ENCODE measurements around the gene HDAC9. TPM values are rescaled to one million over a fixed set of nuclear protein-coding genes. Genes with fewer than 3 reads are reported as not detected.

The HDAC9 gene
- total RNA-seq, 4 donors from 2014 or later, result 54.8 to 96.2 (median 87.2) TPM

DNA sequence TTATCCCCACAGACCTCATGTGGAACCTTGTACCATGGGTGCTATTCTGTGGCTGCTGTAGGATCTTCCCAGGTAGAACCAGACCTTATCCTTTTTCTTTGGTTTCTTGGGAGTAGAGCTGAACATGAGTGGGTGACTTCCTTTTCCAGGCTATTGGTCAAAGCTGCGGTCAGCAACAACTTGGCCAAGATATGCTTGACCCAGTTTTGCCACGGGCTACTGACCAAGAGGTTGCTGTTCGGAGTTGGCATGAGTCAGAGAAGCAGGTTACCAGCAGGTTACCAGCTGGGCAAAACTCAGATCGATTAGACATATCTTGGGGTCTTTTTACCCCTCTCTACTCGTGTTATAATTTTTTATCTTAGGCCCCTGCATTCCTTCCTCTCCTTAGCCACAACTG lies 36.7 kb upstream of the HDAC9 start:
- H3K27ac ChIP-seq, result no peak overlapping the region
- TF ChIP-seq CTCF (IDR thresholded peaks at IDR 0.05) (no peak), POLR2A (IDR thresholded peaks at IDR 0.05) (no peak)
- DNase-seq, result no peak
- no peaks in the 10 kb centered on the region for H3K9me3 ChIP-seq
- H3K36me3 ChIP-seq, result no peaks in the 10 kb centered on the region
- H3K4me3 ChIP-seq, result no peak overlapping the region
- H3K27me3 ChIP-seq, result no peaks in the 10 kb centered on the region
- intact Hi-C loops (cut with DNase I; ENCODE audit: low total_unique reads), result no loop called here
- H3K4me1 ChIP-seq, result no peaks in the 10 kb centered on the region

- TF ChIP-seq POLR2A (IDR thresholded peaks at IDR 0.05) (no peak), CTCF (IDR thresholded peaks at IDR 0.05) (no peak)
- H3K9me3 ChIP-seq, result no peaks in the 10 kb centered on the region
- intact Hi-C loops (cut with DNase I; ENCODE audit: low total_unique reads), result loop anchor here (5.0 kb wide), 1 partner anchor 1702 kb away; no protein-coding TSS in a partner anchor
- no peak overlapping the region for H3K4me3 ChIP-seq
- H3K36me3 ChIP-seq, result no peaks in the 10 kb centered on the region
- H3K27ac ChIP-seq, result no peak overlapping the region
- H3K27me3 ChIP-seq, result no peaks in the 10 kb centered on the region
- no peak for DNase-seq
- no peaks in the 10 kb centered on the region for H3K4me1 ChIP-seq
Measured at GRCh38 chr7:18459484-18460245, 35.9 kb upstream of the HDAC9 start.

GRCh38 chr7:18461785-18462467 lies 33.6 kb upstream of the HDAC9 start:
- Histone ChIP-seq H3K4me1 (no peaks in the 10 kb centered on the region), H3K4me3 (no peak overlapping the region), H3K9me3 (no peaks in the 10 kb centered on the region), H3K27me3 (no peaks in the 10 kb centered on the region), H3K36me3 (no peaks in the 10 kb centered on the region), H3K27ac (no peak overlapping the region)
- no peak for DNase-seq
- intact Hi-C loops (cut with DNase I; ENCODE audit: low total_unique reads), result loop anchor here (5.0 kb wide), 1 partner anchor 1705 kb away; no protein-coding TSS in a partner anchor
- TF ChIP-seq POLR2A (IDR thresholded peaks at IDR 0.05) (no peak), CTCF (IDR thresholded peaks at IDR 0.05) (no peak)

DNA sequence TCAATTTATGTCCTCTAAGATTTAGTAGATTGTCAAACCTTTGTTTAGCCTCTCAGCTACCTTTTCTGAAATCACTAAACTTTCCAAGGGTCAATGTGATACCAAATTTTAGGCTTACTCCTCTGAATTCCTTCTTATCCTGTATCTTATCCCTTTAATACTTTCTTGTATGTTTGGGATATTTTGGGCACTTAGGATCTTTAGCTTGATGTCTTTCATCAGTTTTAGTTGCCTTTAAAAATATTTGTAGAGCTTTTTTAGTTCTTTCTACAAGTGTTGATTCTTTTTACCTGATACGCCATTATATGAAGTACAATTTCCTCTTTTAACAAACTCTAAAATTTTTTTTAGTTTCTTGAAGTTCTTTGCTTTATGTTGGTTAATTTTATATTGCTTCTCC lies 30.7 kb upstream of the HDAC9 start:
- Histone ChIP-seq H3K9me3 (no peaks in the 10 kb centered on the region), H3K27ac (no peak overlapping the region), H3K27me3 (no peaks in the 10 kb centered on the region), H3K4me1 (no peaks in the 10 kb centered on the region), H3K4me3 (no peak overlapping the region), H3K36me3 (no peaks in the 10 kb centered on the region)
- DNase-seq, result no peak
- intact Hi-C loops (cut with DNase I; ENCODE audit: low total_unique reads), result loop anchor here (5.0 kb wide), 1 partner anchor 1708 kb away; no protein-coding TSS in a partner anchor
- no peak for TF ChIP-seq POLR2A (IDR thresholded peaks at IDR 0.05)
- TF ChIP-seq CTCF (IDR thresholded peaks at IDR 0.05), result no peak

DNA sequence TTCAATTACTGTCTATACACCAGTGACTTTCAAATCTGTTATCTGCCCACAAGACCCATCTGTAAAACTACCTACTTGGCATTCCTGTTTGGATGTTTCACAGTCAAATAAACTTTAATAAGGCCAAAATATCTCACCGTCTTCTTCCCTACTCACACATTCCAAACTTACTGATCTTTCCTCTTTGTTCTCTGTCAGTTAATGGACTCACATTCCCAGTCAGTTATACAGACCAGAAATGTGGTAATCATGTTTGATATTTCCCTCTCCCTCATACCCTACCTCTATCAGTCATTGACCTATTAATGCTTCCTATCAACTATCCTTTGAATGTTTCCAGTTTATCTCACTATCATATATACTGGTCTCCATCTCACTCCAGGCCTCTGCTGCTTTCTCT lies 28.5 kb upstream of the HDAC9 start:
- intact Hi-C loops (cut with DNase I; ENCODE audit: low total_unique reads), result no loop called here
- TF ChIP-seq POLR2A (IDR thresholded peaks at IDR 0.05) (no peak), CTCF (IDR thresholded peaks at IDR 0.05) (no peak)
- no peak overlapping the region for H3K4me3 ChIP-seq
- no peaks in the 10 kb centered on the region for H3K9me3 ChIP-seq
- DNase-seq, result no peak
- no peak overlapping the region for H3K27ac ChIP-seq
- no peaks in the 10 kb centered on the region for H3K36me3 ChIP-seq
- H3K27me3 ChIP-seq, result no peaks in the 10 kb centered on the region
- peaks cover 0 to 3% of the 10 kb centered on the region in 2 donors for H3K4me1 ChIP-seq
